CD14-positive monocyte (primary cell): ENCODE measurements around the gene REM1. TPM values are rescaled to one million over a fixed set of nuclear protein-coding genes. Genes with fewer than 3 reads are reported as not detected.
"Not testable (repeated sequence)": the region's sequence is repeated elsewhere in the genome, so short reads cannot be mapped to it uniquely, and the experiment has no call there.

ENCODE experiments used
- DNase-seq, 3 donors: peaks; one replicate each; pipeline ENCODE4 v3.0.0-alpha.2; 2011 to 2022
- H2AFZ ChIP-seq: 2 replicates; pipeline ENCODE4 v1.6.0; 2012; ENCODE audit warnings: mild to moderate bottlenecking, low read depth, low read length, inconsistent platforms; ENCODE audit not compliant: insufficient read depth, poor library complexity, severe bottlenecking
- H3K27ac ChIP-seq, 2 donors: 1 replicate in 1 of 2; 2 replicates in 1 of 2; pipeline ENCODE4 v1.5.1; 2012 to 2013; ENCODE audit warnings: low read length in 2 of 2, control low read depth in 1 of 2, inconsistent platforms in 1 of 2, low read depth in 1 of 2, mild to moderate bottlenecking in 1 of 2
- H3K27me3 ChIP-seq, 2 donors: one replicate each; pipeline versions ENCODE4 v1.6.0 to v1.6.1; 2011 to 2013; ENCODE audit warnings: low read length in 2 of 2; ENCODE audit not compliant: control insufficient read depth in 2 of 2, insufficient read depth in 2 of 2
- H3K36me3 ChIP-seq, 2 donors: replicated peaks in 1 of 2; 1 replicate in 1 of 2; 2 replicates in 1 of 2; pipeline versions ENCODE4 v1.5.1 to v1.6.1; 2012 to 2013; ENCODE audit warnings: low read length in 2 of 2, control low read depth in 1 of 2, inconsistent platforms in 1 of 2, mild to moderate bottlenecking in 1 of 2; ENCODE audit not compliant: insufficient read depth in 2 of 2, control insufficient read depth in 1 of 2
- H3K4me1 ChIP-seq, 2 donors: 1 replicate in 1 of 2; 2 replicates in 1 of 2; pipeline versions ENCODE4 v1.5.1 to v1.6.1; 2012 to 2013; ENCODE audit warnings: low read length in 2 of 2, control low read depth in 1 of 2, inconsistent platforms in 1 of 2, mild to moderate bottlenecking in 1 of 2, moderate library complexity in 1 of 2; ENCODE audit not compliant: insufficient read depth in 2 of 2, control insufficient read depth in 1 of 2
- H3K4me2 ChIP-seq: replicated peaks from 2 replicates; pipeline ENCODE3; 2012; ENCODE audit warnings: low read length, moderate library complexity, mild to moderate bottlenecking; ENCODE audit not compliant: poor library complexity, severe bottlenecking; ENCODE audit errors: extremely low read depth
- H3K4me3 ChIP-seq, 3 experiments: fragments of 200-600 bp in 1 of 3; sonication (generic) in 1 of 3; replicated peaks in 1 of 3; 1 replicate in 2 of 3; 2 replicates in 1 of 3; pipeline ENCODE4 v1.5.1; 2011 to 2013; ENCODE audit warnings: low read length in 3 of 3, mild to moderate bottlenecking in 3 of 3, control low read depth in 2 of 3, low read depth in 2 of 3, inconsistent platforms in 1 of 3, moderate library complexity in 1 of 3
- H3K79me2 ChIP-seq: 2 replicates; pipeline ENCODE4 v1.6.0; 2012; ENCODE audit warnings: mild to moderate bottlenecking, control low read depth, inconsistent platforms, low read length, moderate library complexity; ENCODE audit not compliant: insufficient read depth
- H3K9ac ChIP-seq: 2 replicates; pipeline ENCODE4 v1.6.0; 2017; ENCODE audit warnings: low read length, mild to moderate bottlenecking; ENCODE audit not compliant: insufficient read depth, poor library complexity, severe bottlenecking
- H3K9me3 ChIP-seq, 2 donors: replicated peaks in 1 of 2; 1 replicate in 1 of 2; 2 replicates in 1 of 2; pipeline versions ENCODE4 v1.5.1 to v1.6.1; 2012 to 2013; ENCODE audit warnings: low read length in 2 of 2, control low read depth in 1 of 2; ENCODE audit not compliant: control insufficient read depth in 1 of 2, insufficient read depth in 1 of 2
- H4K20me1 ChIP-seq: 2 replicates; pipeline ENCODE4 v1.6.0; 2012; ENCODE audit warnings: mild to moderate bottlenecking, low read length, control low read depth, moderate library complexity; ENCODE audit not compliant: insufficient read depth
- H3K27ac Mint-ChIP-seq, 7 donors: one replicate each; pipeline ENCODE4 v1.8.0; 2020; ENCODE audit warnings: mild to moderate bottlenecking in 7 of 7, mixed read lengths in 7 of 7, moderate library complexity in 6 of 7, inconsistent platforms in 2 of 7
- H3K27me3 Mint-ChIP-seq, 3 donors: one replicate each; pipeline ENCODE4 v1.8.0; 2021 to 2022; ENCODE audit warnings: low read depth in 3 of 3, mild to moderate bottlenecking in 3 of 3, mixed read lengths in 3 of 3, moderate library complexity in 3 of 3, inconsistent platforms in 1 of 3
- H3K36me3 Mint-ChIP-seq, 2 donors: one replicate each; pipeline ENCODE4 v1.8.0; 2020; ENCODE audit warnings: mixed read lengths in 2 of 2, inconsistent platforms in 1 of 2, mild to moderate bottlenecking in 1 of 2
- H3K4me1 Mint-ChIP-seq: one replicate; pipeline ENCODE4 v1.8.0; 2020; ENCODE audit warnings: mild to moderate bottlenecking, mixed read lengths
- H3K4me3 Mint-ChIP-seq, 2 donors: one replicate each; pipeline ENCODE4 v1.8.0; 2020; ENCODE audit warnings: mild to moderate bottlenecking in 2 of 2, mixed read lengths in 2 of 2, moderate library complexity in 1 of 2
- H3K9me3 Mint-ChIP-seq, 7 donors: one replicate each; pipeline ENCODE4 v1.8.0; 2020 to 2022; ENCODE audit warnings: mixed read lengths in 7 of 7, mild to moderate bottlenecking in 6 of 7, moderate library complexity in 6 of 7, inconsistent platforms in 2 of 7
- CTCF ChIP-seq: fragments of 200-600 bp; IDR thresholded peaks from one replicate; pipeline ENCODE4 v1.8.0; 2022; ENCODE audit warnings: antibody characterized with exemption, mild to moderate bottlenecking
- WGBS: methylation state at CpG from one replicate; pipeline ENCODE4 v1.1.5; 2013; ENCODE audit warnings: missing lambda C conversion rate; ENCODE audit not compliant: insufficient coverage; 5-methylcytosine and 5-hydroxymethylcytosine counted together
- intact Hi-C, 2 donors: fragments of 100-400 bp; cut with micrococcal nuclease; formaldehyde crosslinking; loops; one replicate each; pipeline versions ENCODE4 v1.15.0 to v1.15.1; 2023
- polyA plus RNA-seq, 3 donors: library from polyadenylated mRNA; depleted of rRNA in 1 of 3; unstranded in 2 of 3; stranded (reverse) in 1 of 3; fragments of 300-500 nt in 2 of 3; fragments of >200 nt in 1 of 3; fragmentation: Illumina TruSeq in 2 of 3; gene quantifications; 1 replicate in 2 of 3; 2 replicates in 1 of 3; pipeline ENCODE4 v1.2.3, GENCODE V29; 2012 to 2021

Gene REM1
- polyA plus RNA-seq, 3 donors = not detected

- Histone ChIP-seq H3K27ac (no peak overlapping the region), H3K36me3 (no peaks in the 10 kb centered on the region), H3K9ac (no peak overlapping the region), H4K20me1 (no peaks in the 10 kb centered on the region), H3K4me2 (no peak overlapping the region), H3K79me2 (no peaks in the 10 kb centered on the region), H3K4me1 (peaks cover 0 to 5% of the 10 kb centered on the region in 2 donors), H3K4me3 (no peak overlapping the region), H2AFZ (no peak overlapping the region), H3K9me3 (no peaks in the 10 kb centered on the region), H3K27me3 (no peaks in the 10 kb centered on the region)
- Mint-ChIP-seq H3K9me3 (peaks cover 0 to 2% (median 0%) of the 10 kb centered on the region in 7 donors), H3K4me1 (peaks cover 2% of the 10 kb centered on the region), H3K4me3 (no peak overlapping the region), H3K27me3 (peaks cover 9 to 21% (median 18%) of the 10 kb centered on the region in 3 donors), H3K36me3 (no peaks in the 10 kb centered on the region), H3K27ac (no peak overlapping the region)
- intact Hi-C loops = loop anchor here in 1 of 2 donors (5.0 kb wide), 1 partner anchor 38 kb away; no protein-coding TSS in a partner anchor
- no peak for TF ChIP-seq CTCF
- WGBS = 83% methylated on average over 1 of the region's 1 CpG
- DNase-seq = no peak
Observed at GRCh38 chr20:31500527-31500926, 25.4 kb downstream of the REM1 start.

GRCh38 chr20:31502884-31503673 lies 28.0 kb downstream of the REM1 start:
- Mint-ChIP-seq H3K27me3 (peaks cover 9 to 19% (median 18%) of the 10 kb centered on the region in 3 donors), H3K27ac (peak overlapping the region in 1 of 7 donors; percentile 58)
- H3K9me3 Mint-ChIP-seq, H3K27ac ChIP-seq, H3K9me3 ChIP-seq, H4K20me1 ChIP-seq, H3K36me3 ChIP-seq, H3K9ac ChIP-seq, H3K4me3 ChIP-seq, H3K27me3 ChIP-seq, H3K36me3 Mint-ChIP-seq, H3K4me1 ChIP-seq, H3K79me2 ChIP-seq, H3K4me1 Mint-ChIP-seq, H3K4me3 Mint-ChIP-seq, H3K4me2 ChIP-seq: not testable (repeated sequence)
- 33% methylated on average over 9 of the region's 20 CpGs for WGBS
- DNase-seq = peak; percentile 72 to 77 (median 74)
- TF ChIP-seq CTCF = peak; percentile 86
- H2AFZ ChIP-seq = peak overlapping the region; percentile 59
- intact Hi-C loops = loop anchor here (2.0 to 5.0 kb wide), 2 partner anchors 41 to 42 kb away; no protein-coding TSS in a partner anchor
